Anterior cingulate cortex (tissue), 58 donors: ENCODE measurements around the gene CSTPP1.
"Not testable (repeated sequence)": the region's sequence is repeated elsewhere in the genome, so short reads cannot be mapped to it uniquely, and the experiment has no call there.

ENCODE experiments used
- DNase-seq, 58 donors: peaks; one replicate each; lab custom pipeline; 2025; lab: John Stamatoyannopoulos, UW

Gene CSTPP1

DNA sequence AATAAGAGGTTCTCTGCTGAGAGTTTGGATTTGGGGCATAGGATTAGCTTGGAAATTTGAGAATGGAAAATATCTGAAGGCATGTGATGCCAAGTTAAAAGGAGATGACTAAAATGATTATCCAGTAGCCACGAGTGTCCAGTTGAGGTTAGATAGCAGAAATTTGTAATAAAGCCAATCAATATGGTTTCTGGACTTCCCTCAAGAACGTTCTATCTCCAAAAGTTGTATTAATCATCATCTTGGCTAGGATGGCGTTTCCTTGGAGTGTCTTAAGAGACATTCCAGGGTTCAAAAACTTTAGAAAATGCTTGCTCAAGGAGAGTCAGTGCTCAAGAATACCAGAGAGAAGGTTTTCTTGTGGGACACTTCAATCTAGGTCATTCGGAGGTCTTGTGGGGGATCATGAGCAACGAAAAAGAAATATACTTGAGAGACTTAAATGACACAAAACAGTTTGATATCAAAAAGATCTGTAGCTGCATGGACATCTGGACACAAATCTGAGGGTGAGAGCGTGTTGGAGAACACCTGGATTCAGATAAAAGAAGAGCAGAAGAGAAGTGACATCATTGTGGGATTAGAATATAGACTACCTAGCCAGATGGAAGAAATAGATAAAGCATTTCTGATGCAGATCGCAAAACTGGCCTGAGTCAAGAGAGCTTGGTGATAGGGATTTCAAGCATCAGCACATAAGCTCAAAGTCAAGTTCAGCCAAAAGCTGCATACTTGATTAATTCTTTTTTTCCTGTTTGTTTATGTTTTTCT lies 142.4 kb downstream of the CSTPP1 start:
- DNase-seq, result no peak

DNA sequence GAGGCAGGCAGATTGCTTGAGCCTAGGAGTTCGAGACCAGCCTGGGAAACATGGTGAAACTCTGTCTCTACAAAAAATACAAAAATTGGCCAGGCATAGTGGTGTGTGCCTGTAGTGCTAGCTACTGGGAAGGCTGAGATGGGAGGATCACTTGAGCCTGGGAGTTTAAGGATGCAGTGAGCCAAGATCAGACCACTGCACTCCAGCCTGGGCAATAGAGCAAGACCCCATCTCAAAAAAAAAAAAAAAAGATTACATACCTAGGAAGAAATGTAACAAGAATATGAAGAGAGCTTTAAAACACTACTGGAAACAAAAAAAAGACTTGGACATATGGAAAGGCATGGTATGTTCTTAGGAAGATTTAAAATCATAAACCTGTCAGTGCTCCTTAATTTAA lies 144.2 kb downstream of the CSTPP1 start:
- DNase-seq, result not testable (repeated sequence)

DNA sequence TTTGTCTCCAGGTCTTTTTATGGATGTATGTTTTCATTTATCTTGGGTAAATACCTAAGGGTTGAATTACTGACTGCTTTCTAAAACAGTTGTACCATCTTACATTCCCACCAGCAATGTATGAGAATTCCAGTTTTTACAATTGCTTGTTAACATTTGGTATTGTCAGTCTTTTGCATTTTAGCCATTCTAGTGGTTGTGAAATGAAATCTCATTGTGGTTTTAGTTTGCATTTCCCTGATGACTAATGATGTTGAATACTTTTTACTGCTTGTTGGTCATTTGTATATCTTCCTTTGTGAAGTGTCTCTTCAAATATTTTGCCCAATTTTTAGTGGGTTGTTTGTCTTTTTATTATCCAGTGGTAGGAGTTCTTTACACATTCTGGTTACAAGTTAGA lies 147.4 kb downstream of the CSTPP1 start:
- DNase-seq, result no peak

DNA sequence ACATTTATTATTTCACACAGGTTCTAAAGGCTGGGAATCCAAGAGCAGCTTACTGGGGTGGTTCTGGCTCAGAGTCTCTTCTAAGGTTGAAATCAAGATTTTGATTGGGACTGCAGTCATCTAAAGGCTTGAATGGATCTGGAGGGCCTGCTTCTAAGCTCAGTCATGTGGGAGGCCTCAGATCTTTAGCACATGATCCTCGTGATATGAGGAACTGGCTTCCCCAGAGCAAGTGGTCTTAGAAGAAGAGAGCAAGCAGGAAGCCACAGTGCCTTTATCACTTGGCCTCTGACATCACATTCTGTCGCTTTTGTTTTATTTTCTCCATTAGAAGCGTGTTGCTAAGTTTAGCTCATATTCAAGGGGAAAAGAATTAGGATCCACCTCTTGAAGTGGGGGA lies 151.2 kb downstream of the CSTPP1 start:
- DNase-seq, result no peak

DNA sequence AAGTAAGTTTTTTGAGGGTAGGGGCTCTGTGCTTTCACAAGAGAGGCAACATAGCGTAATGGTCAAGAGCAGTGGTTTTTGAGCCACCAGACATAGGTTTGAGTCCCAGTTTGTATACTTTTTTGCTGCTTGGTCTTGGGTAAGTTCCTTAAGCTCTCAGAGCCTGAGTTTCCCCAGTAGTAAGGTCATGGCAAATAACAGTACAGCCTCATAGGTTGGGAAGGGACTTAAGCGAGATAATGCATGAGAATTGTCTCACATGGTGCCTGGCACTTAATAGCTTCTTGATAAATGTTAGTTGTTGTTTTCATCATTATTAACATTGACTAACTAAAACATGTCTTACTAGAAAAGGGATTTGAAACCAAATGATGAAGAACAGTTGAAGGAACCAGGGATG lies 157.0 kb downstream of the CSTPP1 start:
- no peak for DNase-seq

DNA sequence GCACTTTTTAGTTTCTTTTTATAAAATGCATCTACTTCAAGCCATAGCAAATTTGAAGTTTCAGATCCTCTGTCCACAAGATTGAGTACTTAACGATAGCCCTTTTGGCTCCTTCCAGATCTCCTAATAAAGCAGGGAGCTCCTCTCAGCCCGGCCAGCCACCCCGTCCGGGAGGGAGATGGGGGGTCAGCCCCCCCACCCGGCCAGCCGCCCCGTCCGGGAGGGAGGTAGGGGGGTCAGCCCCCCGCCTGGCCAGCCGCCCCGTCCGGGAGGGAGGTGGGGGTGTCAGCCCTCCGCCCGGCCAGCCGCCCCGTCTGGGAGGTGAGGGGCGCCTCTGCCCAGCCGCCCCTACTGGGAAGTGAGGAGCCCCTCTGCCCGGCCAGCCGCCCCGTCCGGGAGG lies 160.3 kb downstream of the CSTPP1 start:
- not testable (repeated sequence) for DNase-seq

DNA sequence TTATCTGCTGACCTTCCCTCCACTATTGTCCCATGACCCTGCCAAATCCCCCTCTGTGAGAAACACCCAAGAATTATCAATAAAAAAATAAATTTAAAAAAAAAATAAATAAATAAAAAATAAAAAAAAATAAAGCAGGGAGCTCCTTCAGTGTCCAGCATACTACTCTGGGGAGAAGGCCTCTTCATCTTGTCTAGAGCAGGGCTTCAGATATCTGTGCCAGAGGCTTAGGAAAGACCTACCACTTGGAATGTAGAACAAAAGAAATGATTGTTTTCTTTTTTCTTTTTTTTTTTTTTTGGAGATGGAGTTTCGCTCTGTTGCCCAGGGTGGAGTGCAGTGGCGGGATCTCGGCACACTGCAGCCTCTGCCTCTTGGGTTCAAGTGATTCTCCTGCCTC lies 161.7 kb downstream of the CSTPP1 start:
- not testable (repeated sequence) for DNase-seq

DNA sequence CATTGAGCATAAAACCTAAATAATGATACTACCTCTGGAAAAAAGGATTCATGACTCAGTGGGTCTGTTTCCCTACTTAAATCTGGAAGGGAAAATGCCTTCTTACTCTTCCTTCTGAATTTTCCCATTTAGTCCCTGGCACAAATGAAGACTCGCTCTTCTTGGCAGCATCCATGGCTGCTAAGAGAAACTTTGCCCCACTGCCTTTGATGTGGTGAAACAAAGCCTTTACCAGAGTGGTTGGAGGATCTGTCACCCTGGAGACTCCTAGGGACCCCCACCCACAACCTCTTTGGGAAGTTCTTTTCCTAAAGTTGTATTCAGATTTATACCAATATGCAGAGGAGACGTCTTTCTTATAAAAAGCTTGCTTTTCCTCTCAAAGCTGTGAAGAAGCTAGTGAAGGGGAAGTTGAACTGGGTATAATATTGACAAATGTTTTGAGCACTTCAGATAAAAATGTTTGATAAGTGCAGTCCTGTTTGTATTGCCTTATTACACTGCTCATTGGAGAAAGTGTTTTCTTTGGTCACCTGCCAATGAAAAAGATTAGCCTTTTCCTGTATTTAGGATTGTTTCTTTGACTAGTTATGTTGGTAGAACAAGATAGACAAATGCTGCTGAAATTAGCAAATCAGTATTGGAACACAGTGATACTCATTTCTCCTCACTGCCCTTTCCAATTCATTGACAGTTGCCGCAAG lies 162.8 kb downstream of the CSTPP1 start:
- DNase-seq, result peak in 1 of 58 donors; percentile 16

DNA sequence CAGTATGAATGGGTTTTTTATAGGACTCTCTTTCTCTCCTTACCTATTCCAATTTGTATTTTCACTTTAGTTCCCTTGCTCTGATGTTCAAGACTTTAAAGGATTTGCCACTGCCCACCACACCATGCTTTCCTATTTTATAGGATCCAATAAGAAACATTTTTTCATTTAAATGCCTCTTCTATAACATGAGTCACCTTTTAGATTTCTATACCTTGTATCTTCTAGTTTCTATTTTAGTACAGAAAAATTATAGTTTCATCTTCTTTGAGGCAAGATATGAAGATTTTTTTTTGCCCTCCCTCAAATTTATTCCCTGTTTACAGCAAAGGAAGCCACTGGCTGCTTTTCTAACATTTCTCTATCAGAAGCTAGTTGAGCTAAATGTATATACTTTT lies 163.4 kb downstream of the CSTPP1 start:
- DNase-seq, result no peak

DNA sequence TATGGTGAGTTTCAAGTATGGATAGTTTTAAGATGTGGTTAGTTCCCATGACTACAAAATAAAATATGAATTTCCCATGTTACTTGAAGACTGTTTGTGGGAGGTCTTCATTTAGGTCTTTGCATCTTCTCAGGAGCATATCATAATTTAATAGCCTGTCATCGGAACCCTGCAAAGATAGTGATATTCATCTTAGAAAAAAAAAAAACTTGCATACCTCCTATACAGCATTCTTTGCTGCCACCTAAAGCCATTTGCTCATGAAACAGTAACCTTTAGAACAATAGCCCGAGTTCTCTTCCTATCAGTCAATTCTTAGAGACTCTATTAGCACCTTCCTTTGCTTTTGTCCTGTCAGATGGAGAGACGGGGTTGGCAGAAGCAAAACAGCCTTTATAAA lies 164.8 kb downstream of the CSTPP1 start:
- no peak for DNase-seq

DNA sequence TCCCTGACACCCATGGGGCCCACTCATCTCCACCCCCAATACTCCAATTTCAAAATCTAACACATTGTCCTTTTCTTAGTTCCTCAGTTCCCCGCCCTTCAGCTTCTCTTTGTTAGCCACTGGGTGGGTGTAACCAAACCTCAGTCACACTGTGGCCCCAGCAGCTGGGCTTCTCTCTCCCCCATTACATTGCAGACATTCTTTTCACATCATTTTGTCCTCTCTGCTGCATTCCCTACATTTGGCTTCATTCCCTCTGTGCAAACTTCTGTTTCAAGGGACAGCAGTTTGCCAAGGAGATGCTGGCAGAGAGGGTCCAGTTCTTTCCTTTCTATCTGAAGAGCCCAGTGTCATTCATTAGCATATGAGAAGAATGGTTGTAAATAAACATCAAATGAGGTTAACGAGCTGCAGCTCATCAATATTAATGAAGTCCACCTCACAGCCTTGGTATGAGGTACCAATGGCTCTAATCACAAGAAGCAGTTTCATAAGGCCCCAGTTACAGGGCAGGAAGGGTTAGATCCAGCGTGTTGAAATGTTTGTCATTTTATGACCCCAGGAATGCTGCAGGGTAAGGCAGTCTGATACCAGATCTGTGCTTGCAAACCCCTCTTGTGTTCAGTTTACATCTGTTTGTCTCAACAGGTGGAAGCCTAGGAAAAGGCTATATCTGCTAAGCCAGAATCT lies 167.8 kb downstream of the CSTPP1 start:
- DNase-seq, result peak in 17 of 58 donors; percentile 3 to 77 (median 19)

DNA sequence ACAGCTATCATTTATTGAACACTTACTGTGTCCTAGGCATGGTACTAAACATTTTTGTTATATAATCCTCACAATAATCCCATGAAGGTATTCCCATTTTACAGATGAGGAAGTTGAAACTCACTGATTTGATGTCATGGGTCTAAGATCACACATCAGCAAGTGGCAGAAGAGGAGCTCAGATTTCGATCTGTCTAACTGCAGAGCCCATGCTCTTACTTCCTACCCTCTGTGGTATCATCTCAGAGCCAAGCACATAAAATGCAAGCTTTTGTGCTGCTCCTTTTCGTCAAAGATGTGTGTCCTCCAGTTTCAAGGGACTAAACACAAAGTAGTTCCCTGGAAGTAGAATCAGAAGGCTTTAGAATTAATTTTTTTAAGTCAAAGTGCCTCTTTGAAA lies 169.0 kb downstream of the CSTPP1 start:
- DNase-seq, result no peak

DNA sequence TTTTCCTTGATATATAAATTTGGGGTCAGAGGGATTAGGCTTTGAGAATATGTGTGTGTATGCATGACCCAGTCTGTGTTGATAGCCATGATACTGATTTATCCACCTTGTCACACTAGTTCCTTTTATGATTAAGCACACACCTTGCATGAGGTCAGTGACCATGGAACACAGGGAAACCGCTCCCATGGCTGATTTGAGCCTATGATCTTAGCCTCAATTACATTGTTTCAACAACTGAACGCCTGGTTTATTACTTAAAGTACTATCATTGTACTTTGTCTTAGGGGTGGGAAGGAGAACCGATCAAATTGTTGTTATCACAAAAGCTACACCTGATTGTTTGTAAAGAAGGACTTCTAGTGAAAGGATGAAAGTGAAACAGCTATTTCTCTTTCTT lies 169.4 kb downstream of the CSTPP1 start:
- no peak for DNase-seq

DNA sequence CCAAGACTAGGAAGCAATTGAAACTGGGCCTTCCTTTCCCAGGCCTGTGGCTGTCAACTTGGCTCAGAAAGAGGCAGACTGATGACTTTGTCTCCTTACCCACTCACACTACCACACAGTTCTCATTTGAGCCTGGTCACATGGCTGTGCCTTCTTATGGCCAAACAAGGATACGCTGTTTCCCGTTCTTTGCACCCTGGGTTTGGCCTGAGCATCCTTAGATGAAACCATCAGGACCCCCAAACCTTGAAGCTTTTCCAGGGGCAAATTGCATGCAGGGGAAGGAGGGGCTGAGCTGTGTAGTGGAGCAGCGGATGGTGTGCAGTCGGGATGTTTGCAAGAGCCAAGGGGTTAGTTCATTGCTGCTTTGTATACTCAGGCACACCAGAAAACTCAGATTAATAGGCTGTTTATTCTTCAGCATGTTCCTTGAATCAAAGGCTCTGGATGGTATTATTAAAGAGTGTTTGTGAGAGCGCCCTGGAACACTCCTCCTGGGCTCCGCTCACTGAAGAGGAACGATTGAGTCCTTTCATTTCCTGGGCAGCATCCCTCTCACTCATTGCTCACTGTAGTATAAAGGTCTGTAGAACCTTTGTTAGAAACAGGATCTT lies 170.3 kb downstream of the CSTPP1 start:
- DNase-seq, result peak in 52 of 58 donors; percentile 11 to 90 (median 64)

DNA sequence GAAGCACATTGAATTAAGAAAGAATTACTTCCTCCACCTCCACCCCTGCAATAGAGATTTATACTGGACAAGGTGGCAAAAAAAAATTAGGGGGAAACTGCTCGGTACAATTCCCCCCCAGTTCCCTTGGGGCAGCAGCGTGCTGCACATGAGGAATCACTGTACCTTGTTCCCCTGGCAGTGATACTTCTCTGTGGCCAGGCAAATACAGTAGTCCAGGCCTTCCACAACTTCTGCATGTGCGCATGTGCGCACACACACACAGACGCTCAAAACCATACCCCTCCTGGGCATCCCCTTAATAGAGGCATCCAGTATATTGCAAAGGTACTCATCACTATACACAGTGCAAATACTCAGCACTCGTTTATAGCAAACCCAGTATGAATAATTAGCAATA lies 171.2 kb downstream of the CSTPP1 start:
- DNase-seq, result peak in 1 of 58 donors; percentile 5

DNA sequence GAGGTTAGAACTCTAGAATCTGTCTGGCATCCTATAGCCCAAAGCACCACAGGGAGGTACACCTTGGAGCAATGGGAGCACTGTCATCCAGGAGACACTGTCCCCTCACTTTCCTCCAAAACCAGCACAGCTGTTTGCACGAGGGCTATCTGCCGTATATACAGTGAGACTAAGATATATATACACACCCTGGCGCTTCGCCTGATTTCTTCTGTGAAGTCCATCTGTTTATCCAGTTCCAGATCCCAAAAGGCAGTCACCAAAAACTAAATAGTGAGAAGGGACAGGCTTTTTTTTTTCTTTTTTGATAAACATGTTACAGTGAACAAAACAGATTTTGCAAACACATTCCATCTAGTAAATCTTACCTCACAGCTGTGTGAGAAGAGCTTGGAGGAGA lies 171.7 kb downstream of the CSTPP1 start:
- DNase-seq, result peak in 9 of 58 donors; percentile 2 to 36 (median 9)

DNA sequence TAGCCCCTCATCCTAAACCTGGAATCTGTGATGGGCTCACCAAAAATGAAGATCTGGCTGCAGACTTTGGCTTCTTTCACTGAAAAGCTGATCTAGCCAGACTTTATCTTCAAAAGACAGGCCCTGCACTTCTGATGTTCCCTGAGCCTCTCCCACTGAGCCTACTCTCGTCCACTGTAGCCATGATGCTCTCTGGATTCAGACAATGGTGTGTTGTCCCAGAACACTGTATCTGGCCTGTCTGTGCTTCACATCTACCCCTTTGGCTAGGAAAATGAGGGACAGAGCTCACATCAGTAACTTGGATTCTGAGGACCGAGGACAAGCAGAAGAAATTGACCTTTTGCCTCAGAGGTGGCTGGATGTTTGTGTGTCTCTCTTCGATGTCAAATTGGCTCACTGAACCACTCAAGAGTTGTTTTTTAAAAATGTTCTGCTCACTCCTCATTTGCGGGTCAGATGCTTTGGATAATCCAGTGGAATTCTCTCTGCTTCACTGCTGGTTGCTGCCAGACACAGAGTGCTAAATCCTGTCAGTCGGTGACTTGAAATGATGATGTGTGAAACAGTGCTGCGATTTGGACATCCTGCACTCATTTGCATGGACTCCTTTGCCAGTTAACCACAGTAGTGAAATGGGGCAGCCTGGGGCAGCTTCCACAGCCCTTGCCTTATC lies 172.6 kb downstream of the CSTPP1 start:
- DNase-seq, result peak in 27 of 58 donors; percentile 9 to 73 (median 44)

DNA sequence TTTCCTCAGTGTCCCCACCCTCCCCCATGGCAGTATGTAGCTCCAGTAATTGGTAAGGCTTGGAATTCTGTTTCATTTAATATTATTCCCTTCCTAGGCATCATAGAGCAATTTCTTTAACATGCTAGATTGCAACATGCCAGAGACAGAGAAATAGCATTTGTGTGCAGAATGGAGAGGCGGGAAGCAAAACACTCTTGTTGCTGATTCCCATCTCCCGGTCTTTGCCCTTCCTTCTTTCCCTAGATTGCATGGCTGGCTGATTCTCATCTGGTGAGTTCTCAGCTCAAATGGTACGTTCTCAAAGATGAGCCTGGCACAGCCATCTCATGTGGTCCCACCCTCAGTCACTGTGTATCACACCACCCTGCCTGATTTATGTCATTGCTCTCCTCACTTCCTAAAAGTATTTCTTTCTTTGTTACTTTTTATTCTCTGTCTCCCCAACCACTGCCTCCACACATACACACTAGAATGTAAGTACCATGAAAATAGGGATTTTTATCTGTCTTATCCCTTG lies 173.2 kb downstream of the CSTPP1 start:
- peak in 4 of 58 donors; percentile 2 to 47 (median 46) for DNase-seq

DNA sequence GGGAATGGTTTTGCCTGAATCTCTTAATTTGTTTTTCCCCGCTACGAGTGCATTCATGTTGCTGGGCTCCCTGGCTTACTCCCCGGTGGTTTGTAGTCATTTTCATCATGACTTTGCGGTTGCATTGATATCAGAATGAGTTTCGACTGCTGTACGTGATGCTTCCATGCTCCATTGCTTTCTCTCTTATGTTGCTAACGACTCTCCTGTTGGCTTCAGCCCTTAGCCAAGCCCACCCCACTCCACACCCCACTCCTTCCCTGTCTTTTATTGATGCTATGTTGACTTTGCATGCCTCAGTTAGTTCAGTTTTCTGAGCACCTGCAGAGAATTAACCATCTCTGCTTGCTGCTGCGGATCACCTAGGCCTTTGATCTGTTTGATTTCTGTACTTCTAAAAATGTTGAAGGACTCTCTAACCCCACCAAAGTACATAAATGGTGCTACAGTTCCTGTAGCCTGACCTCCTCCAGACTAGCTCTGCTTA lies 174.8 kb downstream of the CSTPP1 start:
- no peak for DNase-seq

DNA sequence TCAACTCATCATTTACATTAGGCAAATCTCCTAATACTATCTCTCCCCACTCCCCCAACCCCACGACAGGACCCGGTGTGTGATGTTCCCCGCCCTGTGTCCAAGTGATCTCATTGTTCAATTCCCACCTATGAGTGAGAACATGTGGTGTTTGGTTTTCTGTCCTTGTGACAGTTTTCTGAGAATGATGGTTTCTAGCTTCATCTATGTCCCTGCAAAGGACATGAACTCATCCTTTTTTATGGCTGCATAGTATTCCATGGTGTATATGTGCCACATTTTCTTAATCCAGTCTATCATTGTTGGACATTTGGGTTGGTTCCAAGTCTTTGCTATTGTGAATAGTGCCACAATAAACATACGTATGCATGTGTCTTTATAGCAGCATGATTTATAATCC lies 176.4 kb downstream of the CSTPP1 start:
- not testable (repeated sequence) for DNase-seq
